Calu3 (cell line): Measurements from ENCODE around the gene OTOP3. TPM values are rescaled to one million over a fixed set of nuclear protein-coding genes. Genes with fewer than 3 reads are reported as not detected.

Experiments
- BruUV-seq: library from RNA; stranded (reverse); fragments of 400-500 nt; replicated peaks from 2 replicates; lab custom pipeline; 2021; lab: Mats Ljungman, UMichigan
- CTCF ChIA-PET: fragments of 300-600 bp; sonication (Branson Sonifier 250); formaldehyde crosslinking; loops from one replicate; lab custom pipeline; 2022; ENCODE audit warnings: antibody characterized with exemption; lab: Charles Lee
- DNase-seq: peaks from one replicate; pipeline ENCODE4 v3.0.0; 2022
- H3K27ac Mint-ChIP-seq: one replicate; pipeline ENCODE4 v1.8.0; 2022; ENCODE audit warnings: mixed read lengths; ENCODE audit not compliant: unreplicated experiment
- H3K27me3 Mint-ChIP-seq: one replicate; pipeline ENCODE4 v1.8.0; 2022; ENCODE audit warnings: mixed read lengths; ENCODE audit not compliant: unreplicated experiment
- H3K36me3 Mint-ChIP-seq: one replicate; pipeline ENCODE4 v1.8.0; 2022; ENCODE audit warnings: mild to moderate bottlenecking, moderate library complexity, mixed read lengths; ENCODE audit not compliant: insufficient read depth, unreplicated experiment
- H3K4me1 Mint-ChIP-seq: one replicate; pipeline ENCODE4 v1.8.0; 2022; ENCODE audit warnings: mild to moderate bottlenecking, low read depth, mixed read lengths; ENCODE audit not compliant: unreplicated experiment
- H3K4me3 Mint-ChIP-seq: one replicate; pipeline ENCODE4 v1.8.0; 2022; ENCODE audit warnings: mild to moderate bottlenecking, low read depth, moderate library complexity, mixed read lengths; ENCODE audit not compliant: unreplicated experiment
- H3K9me3 Mint-ChIP-seq: one replicate; pipeline ENCODE4 v1.8.0; 2022; ENCODE audit warnings: low read depth, mixed read lengths; ENCODE audit not compliant: unreplicated experiment
- intact Hi-C: fragments of 100-400 bp; cut with micrococcal nuclease; formaldehyde crosslinking; loops from one replicate; pipeline ENCODE4 v1.10.0; 2022; ENCODE audit not compliant: unreplicated experiment
- total RNA-seq: library from RNA; stranded (reverse); gene quantifications from 2 replicates; pipeline ENCODE4 v1.2.3, GENCODE V29; 2022
- TF ChIP-seq, protein P1 (sequence below): fragments of 200-600 bp; IDR thresholded peaks from one replicate; pipeline ENCODE4 v1.8.0; 2022; ENCODE audit warnings: antibody characterized with exemption; ENCODE audit not compliant: unreplicated experiment

OTOP3 gene
- total RNA-seq, 1 experiment from 2014 or later: not detected

GRCh38 chr17:74994440-74994839 lies 58.7 kb downstream of the OTOP3 start:
- H3K36me3 Mint-ChIP-seq: peaks cover 16% of the 10 kb centered on the region
- CTCF ChIA-PET: interaction anchor here (0.6 to 1.8 kb wide), 2 partner anchors 20 to 226 kb away, joined by 3 to 5 read pairs; no protein-coding TSS in a partner anchor
- DNase-seq: no peak
- no peaks in the 10 kb centered on the region for H3K27me3 Mint-ChIP-seq
- no peak overlapping the region for H3K27ac Mint-ChIP-seq
- no TSS peak for BruUV-seq
- H3K4me1 Mint-ChIP-seq: peaks cover 47% of the 10 kb centered on the region
- TF ChIP-seq, protein P1, sequence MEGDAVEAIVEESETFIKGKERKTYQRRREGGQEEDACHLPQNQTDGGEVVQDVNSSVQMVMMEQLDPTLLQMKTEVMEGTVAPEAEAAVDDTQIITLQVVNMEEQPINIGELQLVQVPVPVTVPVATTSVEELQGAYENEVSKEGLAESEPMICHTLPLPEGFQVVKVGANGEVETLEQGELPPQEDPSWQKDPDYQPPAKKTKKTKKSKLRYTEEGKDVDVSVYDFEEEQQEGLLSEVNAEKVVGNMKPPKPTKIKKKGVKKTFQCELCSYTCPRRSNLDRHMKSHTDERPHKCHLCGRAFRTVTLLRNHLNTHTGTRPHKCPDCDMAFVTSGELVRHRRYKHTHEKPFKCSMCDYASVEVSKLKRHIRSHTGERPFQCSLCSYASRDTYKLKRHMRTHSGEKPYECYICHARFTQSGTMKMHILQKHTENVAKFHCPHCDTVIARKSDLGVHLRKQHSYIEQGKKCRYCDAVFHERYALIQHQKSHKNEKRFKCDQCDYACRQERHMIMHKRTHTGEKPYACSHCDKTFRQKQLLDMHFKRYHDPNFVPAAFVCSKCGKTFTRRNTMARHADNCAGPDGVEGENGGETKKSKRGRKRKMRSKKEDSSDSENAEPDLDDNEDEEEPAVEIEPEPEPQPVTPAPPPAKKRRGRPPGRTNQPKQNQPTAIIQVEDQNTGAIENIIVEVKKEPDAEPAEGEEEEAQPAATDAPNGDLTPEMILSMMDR: no peak
- no peak overlapping the region for H3K4me3 Mint-ChIP-seq
- intact Hi-C loops: no loop called here
- H3K9me3 Mint-ChIP-seq: no peaks in the 10 kb centered on the region

GRCh38 chr17:74995847-74996246 lies 60.1 kb downstream of the OTOP3 start:
- no peak overlapping the region for H3K27ac Mint-ChIP-seq
- CTCF ChIA-PET: interaction anchor here (0.6 kb wide), 1 partner anchor 26 kb away, joined by 8 read pairs; no protein-coding TSS in a partner anchor
- H3K4me3 Mint-ChIP-seq: no peak overlapping the region
- TF ChIP-seq, protein P1: no peak
- intact Hi-C loops: no loop called here
- BruUV-seq: no TSS peak
- no peaks in the 10 kb centered on the region for H3K9me3 Mint-ChIP-seq
- no peaks in the 10 kb centered on the region for H3K27me3 Mint-ChIP-seq
- H3K36me3 Mint-ChIP-seq: peaks cover 6% of the 10 kb centered on the region
- DNase-seq: no peak
- peaks cover 33% of the 10 kb centered on the region for H3K4me1 Mint-ChIP-seq

- peaks cover 19% of the 10 kb centered on the region for H3K36me3 Mint-ChIP-seq
- no peak overlapping the region for H3K27ac Mint-ChIP-seq
- no peak overlapping the region for H3K4me3 Mint-ChIP-seq
- CTCF ChIA-PET: interaction anchor here (0.6 kb wide), 1 partner anchor 120 kb away, joined by 3 read pairs; no protein-coding TSS in a partner anchor
- BruUV-seq: no TSS peak
- TF ChIP-seq, protein P1: no peak
- peaks cover 8% of the 10 kb centered on the region for H3K4me1 Mint-ChIP-seq
- DNase-seq: no peak
- no peaks in the 10 kb centered on the region for H3K9me3 Mint-ChIP-seq
- intact Hi-C loops: no loop called here
- no peaks in the 10 kb centered on the region for H3K27me3 Mint-ChIP-seq
Observed at GRCh38 chr17:74998783-74999182, 63.1 kb downstream of the OTOP3 start.

- no peaks in the 10 kb centered on the region for H3K27me3 Mint-ChIP-seq
- H3K36me3 Mint-ChIP-seq: peaks cover 27% of the 10 kb centered on the region
- no peak overlapping the region for H3K4me3 Mint-ChIP-seq
- no peak for DNase-seq
- no peaks in the 10 kb centered on the region for H3K9me3 Mint-ChIP-seq
- TF ChIP-seq, protein P1: no peak
- CTCF ChIA-PET: interaction anchor here (0.8 kb wide), 2 partner anchors 9 to 13 kb away, joined by 3 to 6 read pairs; partner anchors contain the start of gene MRPL58
- H3K27ac Mint-ChIP-seq: no peak overlapping the region
- peaks cover 8% of the 10 kb centered on the region for H3K4me1 Mint-ChIP-seq
- intact Hi-C loops: no loop called here
- BruUV-seq: no TSS peak
Observed at GRCh38 chr17:74999523-74999922, 63.8 kb downstream of the OTOP3 start.

Other genes with a start within 250 kb of the OTOP3 start
- not detected in 2 replicates for gene CD300LF, start 223.0 kb upstream of the OTOP3 start, total RNA-seq
- 0.21 TPM in 1 of 2 replicates, not detected in the other for gene RAB37, start 198.6 kb upstream of the OTOP3 start, total RNA-seq
- 114 and 143 TPM in 2 replicates for gene NHERF1, start 187.3 kb upstream of the OTOP3 start, total RNA-seq
- gene NAT9, start 159.6 kb upstream of the OTOP3 start, total RNA-seq: 66.5 and 74.7 TPM in 2 replicates
- gene GRIN2C, start 76.0 kb upstream of the OTOP3 start, total RNA-seq: not detected in 2 replicates
- gene FDXR, start 62.9 kb upstream of the OTOP3 start, total RNA-seq: 8.4 and 13.5 TPM in 2 replicates
- not detected in 2 replicates for gene FADS6, start 42.3 kb upstream of the OTOP3 start, total RNA-seq
- 0.24 TPM in 1 of 2 replicates, not detected in the other for gene USH1G, start 12.6 kb upstream of the OTOP3 start, total RNA-seq
- gene OTOP2, start 11.6 kb upstream of the OTOP3 start, total RNA-seq: not detected in 2 replicates
- gene HID1, start 36.9 kb downstream of the OTOP3 start, total RNA-seq: 114 and 122 TPM in 2 replicates
- 39.4 and 48.3 TPM in 2 replicates for gene CDR2L, start 51.7 kb downstream of the OTOP3 start, total RNA-seq
- 49.0 and 52.7 TPM in 2 replicates for gene MRPL58, start 76.8 kb downstream of the OTOP3 start, total RNA-seq
- 288 and 289 TPM in 2 replicates for gene ATP5PD, start 111.1 kb downstream of the OTOP3 start, total RNA-seq
- gene KCTD2, start 111.3 kb downstream of the OTOP3 start, total RNA-seq: 24.4 TPM in 2 replicates
- gene SLC16A5, start 152.1 kb downstream of the OTOP3 start, total RNA-seq: 124 and 187 TPM in 2 replicates
- gene ARMC7, start 174.1 kb downstream of the OTOP3 start, total RNA-seq: 18.6 and 19.8 TPM in 2 replicates
- gene NT5C, start 195.8 kb downstream of the OTOP3 start, total RNA-seq: 56.6 and 58.2 TPM in 2 replicates
- gene JPT1, start 218.6 kb downstream of the OTOP3 start, total RNA-seq: 479 and 546 TPM in 2 replicates
- 401 and 429 TPM in 2 replicates for gene SUMO2, start 247.1 kb downstream of the OTOP3 start, total RNA-seq